ENCODE results near the gene ESPL1. TPM values are rescaled to one million over a fixed set of nuclear protein-coding genes. Genes with fewer than 3 reads are reported as not detected.

Gene ESPL1
- total RNA-seq, 4 donors from 2014 or later: 0.13 to 1.5 (median 0.52) TPM

GRCh38 chr12:53239643-53240258 is 28.3 kb upstream of the ESPL1 start:
- no peak for DNase-seq
- Histone ChIP-seq H3K9me3 (no peaks in the 10 kb centered on the region), H3K27me3 (no peaks in the 10 kb centered on the region), H3K4me1 (no peaks in the 10 kb centered on the region), H3K36me3 (no peaks in the 10 kb centered on the region), H3K4me3 (replicated peaks in 1 of 3) (no peak overlapping the region), H3K27ac (no peak overlapping the region)
- WGBS, 2 donors: 88 to 94% methylated on average over 10 of the region's 10 CpGs
- intact Hi-C loops (cut with DNase I): no loop called here
- TF ChIP-seq POLR2A (IDR thresholded peaks at IDR 0.05): no peak
- no peak for TF ChIP-seq CTCF (IDR thresholded peaks at IDR 0.05)

- no peaks in the 10 kb centered on the region for H3K27me3 ChIP-seq
- DNase-seq: no peak
- no peak overlapping the region for H3K4me3 ChIP-seq (replicated peaks in 1 of 3)
- H3K27ac ChIP-seq: no peak overlapping the region
- intact Hi-C loops (cut with DNase I): no loop called here
- no peaks in the 10 kb centered on the region for H3K36me3 ChIP-seq
- 62 to 74% methylated on average over 10 to 11 of the region's 11 CpGs for WGBS, 2 donors
- TF ChIP-seq CTCF (IDR thresholded peaks at IDR 0.05) (no peak), POLR2A (IDR thresholded peaks at IDR 0.05) (no peak)
- no peaks in the 10 kb centered on the region for H3K9me3 ChIP-seq
- H3K4me1 ChIP-seq: no peaks in the 10 kb centered on the region
These were observed 26.3 kb upstream of the ESPL1 start for GRCh38 chr12:53241623-53242412.

GRCh38 chr12:53244337-53244736 is 23.8 kb upstream of the ESPL1 start:
- intact Hi-C loops (cut with DNase I): no loop called here
- Histone ChIP-seq H3K27me3 (no peaks in the 10 kb centered on the region), H3K27ac (no peak overlapping the region), H3K4me3 (replicated peaks in 1 of 3) (no peak overlapping the region), H3K36me3 (no peaks in the 10 kb centered on the region), H3K4me1 (no peaks in the 10 kb centered on the region), H3K9me3 (no peaks in the 10 kb centered on the region)
- no peak for TF ChIP-seq CTCF (IDR thresholded peaks at IDR 0.05)
- no peak for TF ChIP-seq POLR2A (IDR thresholded peaks at IDR 0.05)
- 49 to 56% methylated on average over 1 of the region's 1 CpG for WGBS, 2 donors
- DNase-seq: no peak

- WGBS, 2 donors: 83 to 92% methylated on average over 3 of the region's 3 CpGs
- H3K27ac ChIP-seq: no peak overlapping the region
- H3K36me3 ChIP-seq: no peaks in the 10 kb centered on the region
- intact Hi-C loops (cut with DNase I): no loop called here
- no peaks in the 10 kb centered on the region for H3K27me3 ChIP-seq
- DNase-seq: no peak
- H3K9me3 ChIP-seq: no peaks in the 10 kb centered on the region
- no peaks in the 10 kb centered on the region for H3K4me1 ChIP-seq
- TF ChIP-seq CTCF (IDR thresholded peaks at IDR 0.05): no peak
- no peak for TF ChIP-seq POLR2A (IDR thresholded peaks at IDR 0.05)
- no peak overlapping the region for H3K4me3 ChIP-seq (replicated peaks in 1 of 3)
These were observed 22.8 kb upstream of the ESPL1 start for GRCh38 chr12:53245286-53245685.
